WTC11 (cell line): ENCODE results near the gene SLC19A1. TPM values are rescaled to one million over a fixed set of nuclear protein-coding genes. Genes with fewer than 3 reads are reported as not detected.

ENCODE experiments used
- ATAC-seq: fragments of 200-7000 bp; cut with Tn5 transposase; 2 replicates; pipeline ENCODE4 v1.10.0; 2021; ENCODE audit warnings: mild to moderate bottlenecking, moderate library complexity
- CTCF ChIA-PET: fragments of 300-600 bp; sonication (Branson Sonifier 250); formaldehyde crosslinking; loops from one replicate; lab custom pipeline; 2021; ENCODE audit warnings: antibody characterized with exemption; lab: Charles Lee
- POLR2A ChIA-PET: fragments of 350-600 bp; sonication (Branson Sonifier 250); formaldehyde crosslinking; loops from one replicate; lab custom pipeline; 2021; ENCODE audit warnings: antibody characterized with exemption; lab: Charles Lee
- DNase-seq: peaks from one replicate; pipeline ENCODE4 v3.0.0; 2021; ENCODE audit warnings: low spot score
- H3K27ac Mint-ChIP-seq: 2 replicates; pipeline ENCODE4 v1.8.0; 2021; ENCODE audit warnings: mixed read lengths
- H3K27me3 Mint-ChIP-seq: 2 replicates; pipeline ENCODE4 v1.8.0; 2021; ENCODE audit warnings: low read depth, mild to moderate bottlenecking, moderate library complexity, mixed read lengths
- H3K36me3 Mint-ChIP-seq: 2 replicates; pipeline ENCODE4 v1.8.0; 2021; ENCODE audit warnings: mixed read lengths
- H3K4me1 Mint-ChIP-seq: 2 replicates; pipeline ENCODE4 v1.8.0; 2022; ENCODE audit warnings: mixed read lengths
- H3K4me3 Mint-ChIP-seq: 2 replicates; pipeline ENCODE4 v1.8.0; 2021; ENCODE audit warnings: mild to moderate bottlenecking, moderate library complexity, mixed read lengths
- H3K9me3 Mint-ChIP-seq: 2 replicates; pipeline ENCODE4 v1.8.0; 2021; ENCODE audit warnings: mixed read lengths
- ATF1 ChIP-seq: sonication (generic); formaldehyde crosslinking; IDR thresholded peaks from 2 replicates; pipeline ENCODE4 v1.8.1; 2023; ENCODE audit warnings: mild to moderate bottlenecking, moderate library complexity, missing genetic modification reagents
- E2F1 ChIP-seq: sonication (generic); formaldehyde crosslinking; IDR thresholded peaks from 2 replicates; pipeline ENCODE4 v1.8.0; 2022; ENCODE audit warnings: mild to moderate bottlenecking, missing genetic modification reagents
- GRHL2 ChIP-seq: fragments of 250-450 bp; sonication (Bioruptor Pico); IDR thresholded peaks from 2 replicates; pipeline ENCODE4 v1.8.0; 2022; ENCODE audit warnings: mild to moderate bottlenecking, moderate library complexity; ENCODE audit not compliant: insufficient replicate concordance, severe bottlenecking
- IRF2 ChIP-seq: sonication (generic); formaldehyde crosslinking; IDR thresholded peaks from 2 replicates; pipeline ENCODE4 v1.8.0; 2022; ENCODE audit warnings: low read depth, missing genetic modification reagents, borderline replicate concordance
- JAZF1 ChIP-seq: fragments of 250-450 bp; sonication (Bioruptor Pico); IDR thresholded peaks from 2 replicates; pipeline ENCODE4 v1.9.0; 2021; ENCODE audit warnings: moderate library complexity, mild to moderate bottlenecking, inconsistent platforms
- MXD4 ChIP-seq: fragments of 250-450 bp; sonication (Bioruptor Pico); IDR thresholded peaks from 2 replicates; pipeline ENCODE4 v1.8.0; 2021; ENCODE audit warnings: mild to moderate bottlenecking, moderate library complexity, borderline replicate concordance
- PRRX2 ChIP-seq: fragments of 250-450 bp; sonication (Bioruptor Pico); IDR thresholded peaks from 2 replicates; pipeline ENCODE4 v1.8.0; 2021; ENCODE audit warnings: mild to moderate bottlenecking
- TCF7 ChIP-seq: sonication (generic); formaldehyde crosslinking; IDR thresholded peaks from 2 replicates; pipeline ENCODE4 v1.8.0; 2022; ENCODE audit warnings: mild to moderate bottlenecking, low read depth, missing genetic modification reagents, moderate library complexity
- TEAD4 ChIP-seq: sonication (generic); formaldehyde crosslinking; IDR thresholded peaks from 2 replicates; pipeline ENCODE4 v1.8.0; 2022; ENCODE audit warnings: mild to moderate bottlenecking, missing genetic modification reagents
- USF2 ChIP-seq: sonication (generic); formaldehyde crosslinking; IDR thresholded peaks from 2 replicates; pipeline ENCODE4 v1.8.1; 2023; ENCODE audit warnings: mild to moderate bottlenecking, missing genetic modification reagents, moderate library complexity
- ZNF232 ChIP-seq: sonication (generic); formaldehyde crosslinking; IDR thresholded peaks from 2 replicates; pipeline ENCODE4 v1.8.0; 2022; ENCODE audit warnings: mild to moderate bottlenecking, missing genetic modification reagents
- ZNF281 ChIP-seq: sonication (generic); formaldehyde crosslinking; IDR thresholded peaks from 2 replicates; pipeline ENCODE4 v1.8.0; 2023; ENCODE audit warnings: mild to moderate bottlenecking, missing genetic modification reagents
- ZNF512 ChIP-seq: sonication (generic); formaldehyde crosslinking; IDR thresholded peaks from 2 replicates; pipeline ENCODE4 v1.8.1; 2022; ENCODE audit warnings: missing genetic modification reagents, borderline replicate concordance
- total RNA-seq: library from RNA; stranded (reverse); gene quantifications from 3 replicates; pipeline ENCODE4 v1.2.3, GENCODE V29; 2021

The SLC19A1 gene
- total RNA-seq, 1 experiment from 2014 or later, result 29.8 TPM

DNA sequence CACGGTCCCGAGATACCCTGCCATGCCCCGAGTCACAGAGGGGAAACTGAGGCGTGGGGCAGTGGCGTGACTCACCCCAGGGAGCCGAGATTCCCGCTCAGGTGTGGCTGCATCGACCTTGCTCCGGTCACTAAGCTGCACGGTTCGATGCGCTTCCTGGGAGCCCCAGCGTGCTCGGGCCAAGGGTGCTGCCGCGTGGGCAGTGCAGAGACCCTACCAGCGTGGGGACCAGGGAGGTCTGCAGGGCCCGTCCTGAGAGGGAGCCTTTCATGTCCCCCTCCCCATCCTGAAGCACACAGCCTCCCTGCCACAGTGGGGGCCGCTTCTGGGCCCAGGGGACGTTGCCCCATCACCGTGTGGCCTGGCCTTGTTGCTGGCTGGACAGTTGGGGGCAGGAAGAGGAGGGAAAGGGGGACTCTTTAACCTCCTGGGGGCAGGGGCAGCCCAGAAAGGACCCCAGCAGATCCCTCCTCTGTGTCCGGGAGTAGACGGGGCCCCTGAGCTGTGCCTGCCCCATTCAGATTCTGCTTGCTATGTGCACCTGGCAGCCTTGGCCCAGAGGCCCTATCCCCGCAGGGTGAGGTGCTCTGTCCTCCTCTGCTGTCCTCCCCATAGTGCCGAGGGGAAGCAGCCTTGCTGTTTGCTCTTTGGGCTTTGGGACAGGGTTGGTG is 84.9 kb downstream of the SLC19A1 start:
- peaks cover 27% of the 10 kb centered on the region for H3K36me3 Mint-ChIP-seq
- H3K4me1 Mint-ChIP-seq, result peaks cover 19% of the 10 kb centered on the region
- TF ChIP-seq ATF1 (no peak), ZNF281 (CRISPR knock-in tag) (no peak), PRRX2 (no peak), ZNF232 (CRISPR knock-in tag) (no peak), MXD4 (CRISPR knock-in tag) (no peak), ZNF512 (no peak), TEAD4 (CRISPR knock-in tag) (no peak), JAZF1 (CRISPR knock-in tag) (no peak)
- ChIA-PET POLR2A (no interaction called here), CTCF (interaction anchor here (0.8 kb wide), 1 partner anchor 169 kb away, joined by 4 read pairs; no protein-coding TSS in a partner anchor)
- H3K27ac Mint-ChIP-seq, result no peak overlapping the region
- ATAC-seq (no peak), DNase-seq (no peak)
- no peaks in the 10 kb centered on the region for H3K27me3 Mint-ChIP-seq
- H3K4me3 Mint-ChIP-seq, result no peak overlapping the region
- H3K9me3 Mint-ChIP-seq, result peaks cover 20% of the 10 kb centered on the region

DNA sequence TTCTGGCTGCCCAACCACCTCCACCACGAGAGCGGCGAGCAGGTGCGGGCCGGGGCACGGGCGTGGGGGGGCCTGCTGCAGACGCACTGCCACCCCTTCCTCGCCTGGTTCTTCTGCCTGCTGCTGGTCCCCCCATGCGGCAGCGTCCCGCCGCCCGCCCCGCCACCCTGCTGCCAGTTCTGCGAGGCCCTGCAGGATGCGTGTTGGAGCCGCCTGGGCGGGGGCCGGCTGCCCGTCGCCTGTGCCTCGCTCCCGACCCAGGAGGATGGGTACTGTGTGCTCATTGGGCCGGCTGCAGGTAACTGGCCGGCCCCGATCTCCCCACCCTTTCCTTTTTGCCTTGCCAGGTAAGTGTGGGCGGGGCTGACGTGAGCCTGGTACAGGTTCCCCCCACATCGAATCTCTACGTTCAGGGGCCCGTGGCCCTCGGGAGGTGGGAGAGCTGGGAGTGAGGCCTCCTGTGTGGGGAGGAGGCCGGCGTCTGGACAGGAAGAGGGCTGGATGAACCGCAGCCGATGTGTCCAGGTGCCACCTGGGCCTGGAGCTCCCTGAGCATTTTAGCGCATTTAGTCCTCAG is 85.6 kb downstream of the SLC19A1 start:
- TF ChIP-seq GRHL2 (CRISPR knock-in tag), result no peak
- TF ChIP-seq USF2 (CRISPR knock-in tag), result no peak
- TF ChIP-seq IRF2 (CRISPR knock-in tag), result no peak
- TF ChIP-seq E2F1 (CRISPR knock-in tag), result no peak
- no peak for TF ChIP-seq TCF7
- no peak for TF ChIP-seq MXD4 (CRISPR knock-in tag)
- ChIA-PET CTCF (no interaction called here), POLR2A (no interaction called here)

More for the DNA sequence above, 85.6 kb downstream of the SLC19A1 start:
- Mint-ChIP-seq H3K9me3 (peaks cover 18% of the 10 kb centered on the region), H3K27me3 (no peaks in the 10 kb centered on the region), H3K4me1 (peaks cover 14% of the 10 kb centered on the region), H3K36me3 (peaks cover 22% of the 10 kb centered on the region), H3K4me3 (no peak overlapping the region), H3K27ac (no peak overlapping the region)
- ATAC-seq, result no peak
- no peak for DNase-seq
